DOHH2 (cell line): ENCODE data around the gene OSBPL10.

Source experiments
- H3F3A ChIP-seq: fragments of 200-600 bp; sonication (generic), shearing (Covaris generic); 2 replicates; pipeline ENCODE4 v1.6.0; 2016; ENCODE audit warnings: antibody characterized with exemption, mild to moderate bottlenecking; ENCODE audit not compliant: control insufficient read depth, insufficient read depth
- H3K27ac ChIP-seq: fragments of 200-600 bp; sonication (generic); 2 replicates; pipeline ENCODE4 v1.5.1; 2014; ENCODE audit warnings: low read depth, mild to moderate bottlenecking, low read length, moderate library complexity
- H3K27me3 ChIP-seq: fragments of 200-600 bp; sonication (generic); 2 replicates; pipeline ENCODE4 v1.6.1; 2014; ENCODE audit warnings: mild to moderate bottlenecking, low read length, mixed read lengths; ENCODE audit not compliant: control insufficient read depth
- H3K36me3 ChIP-seq: fragments of 200-600 bp; sonication (generic); 2 replicates; pipeline ENCODE4 v1.6.1; 2014; ENCODE audit warnings: mild to moderate bottlenecking, low read length, moderate library complexity, mixed read lengths; ENCODE audit not compliant: control insufficient read depth
- H3K4me1 ChIP-seq: fragments of 200-600 bp; sonication (generic); 2 replicates; pipeline ENCODE4 v1.6.1; 2014; ENCODE audit warnings: mild to moderate bottlenecking, low read length, mixed read lengths; ENCODE audit not compliant: control insufficient read depth
- H3K4me2 ChIP-seq: fragments of 200-600 bp; sonication (generic); 2 replicates; pipeline ENCODE4 v1.6.0; 2014; ENCODE audit warnings: mild to moderate bottlenecking, low read length, moderate library complexity
- H3K4me3 ChIP-seq: fragments of 200-600 bp; sonication (generic); 2 replicates; pipeline ENCODE4 v1.5.1; 2014; ENCODE audit warnings: mild to moderate bottlenecking, low read length, mixed read lengths
- H3K79me2 ChIP-seq: fragments of 200-600 bp; sonication (generic); 2 replicates; pipeline ENCODE4 v1.6.1; 2014; ENCODE audit warnings: mild to moderate bottlenecking, low read length, mixed read lengths; ENCODE audit not compliant: control insufficient read depth
- H3K9me2 ChIP-seq: fragments of 200-600 bp; sonication (generic); replicated peaks from 2 replicates; pipeline ENCODE4 v1.6.1; 2014; ENCODE audit warnings: mild to moderate bottlenecking, low read length, mixed read lengths; ENCODE audit not compliant: control insufficient read depth
- H3K9me3 ChIP-seq: fragments of 200-600 bp; sonication (generic); 2 replicates; pipeline ENCODE4 v1.6.1; 2014; ENCODE audit warnings: antibody characterized with exemption, low read length, mixed read lengths; ENCODE audit not compliant: control insufficient read depth, insufficient read depth
- H4K20me1 ChIP-seq: fragments of 200-600 bp; sonication (generic); 2 replicates; pipeline ENCODE4 v1.6.0; 2014; ENCODE audit warnings: low read depth, mild to moderate bottlenecking, antibody characterized with exemption, low read length, moderate library complexity; ENCODE audit not compliant: control insufficient read depth, insufficient read depth
- EZH2phosphoT487 ChIP-seq: fragments of 200-600 bp; sonication (generic); IDR thresholded peaks from 2 replicates; pipeline ENCODE4 v1.6.1; 2017; ENCODE audit warnings: borderline replicate concordance, mild to moderate bottlenecking, antibody characterized with exemption, low read length, moderate library complexity, mixed read lengths
- TF ChIP-seq, protein P1 (sequence below): fragments of 200-600 bp; sonication (generic); IDR thresholded peaks from one replicate; pipeline ENCODE4 v1.5.1; 2014; ENCODE audit warnings: antibody characterized with exemption, mild to moderate bottlenecking, low read depth, low read length; ENCODE audit not compliant: poor library complexity, severe bottlenecking

Gene OSBPL10

DNA sequence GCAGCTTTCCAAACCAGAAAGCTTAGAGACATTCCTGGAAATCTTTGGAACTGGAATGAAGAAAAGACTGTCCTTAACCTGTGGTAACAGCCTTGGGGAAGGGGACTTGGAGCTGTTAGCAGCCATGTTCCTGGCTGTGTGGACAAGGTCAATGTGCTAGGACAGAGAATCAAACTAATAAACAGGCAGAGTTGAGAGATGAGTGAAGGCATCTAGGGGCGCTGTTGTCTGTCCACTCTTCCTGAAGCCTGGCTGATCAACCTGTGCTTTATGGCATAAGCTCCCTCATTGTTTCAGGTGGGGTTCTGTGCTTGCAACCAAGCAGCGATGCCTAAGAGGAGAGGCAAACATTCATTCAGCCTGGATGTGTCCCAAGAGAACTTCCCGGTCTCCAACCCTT, 19.8 kb upstream of the OSBPL10 start:
- TF ChIP-seq, protein P1, sequence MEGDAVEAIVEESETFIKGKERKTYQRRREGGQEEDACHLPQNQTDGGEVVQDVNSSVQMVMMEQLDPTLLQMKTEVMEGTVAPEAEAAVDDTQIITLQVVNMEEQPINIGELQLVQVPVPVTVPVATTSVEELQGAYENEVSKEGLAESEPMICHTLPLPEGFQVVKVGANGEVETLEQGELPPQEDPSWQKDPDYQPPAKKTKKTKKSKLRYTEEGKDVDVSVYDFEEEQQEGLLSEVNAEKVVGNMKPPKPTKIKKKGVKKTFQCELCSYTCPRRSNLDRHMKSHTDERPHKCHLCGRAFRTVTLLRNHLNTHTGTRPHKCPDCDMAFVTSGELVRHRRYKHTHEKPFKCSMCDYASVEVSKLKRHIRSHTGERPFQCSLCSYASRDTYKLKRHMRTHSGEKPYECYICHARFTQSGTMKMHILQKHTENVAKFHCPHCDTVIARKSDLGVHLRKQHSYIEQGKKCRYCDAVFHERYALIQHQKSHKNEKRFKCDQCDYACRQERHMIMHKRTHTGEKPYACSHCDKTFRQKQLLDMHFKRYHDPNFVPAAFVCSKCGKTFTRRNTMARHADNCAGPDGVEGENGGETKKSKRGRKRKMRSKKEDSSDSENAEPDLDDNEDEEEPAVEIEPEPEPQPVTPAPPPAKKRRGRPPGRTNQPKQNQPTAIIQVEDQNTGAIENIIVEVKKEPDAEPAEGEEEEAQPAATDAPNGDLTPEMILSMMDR, result no peak
- no peak for TF ChIP-seq EZH2phosphoT487
- Histone ChIP-seq H3K9me2 (no peaks in the 10 kb centered on the region), H3F3A (no peaks in the 10 kb centered on the region; the same call in 1 of the 2 replicates), H4K20me1 (no peaks in the 10 kb centered on the region), H3K4me3 (no peak overlapping the region), H3K27me3 (no peaks in the 10 kb centered on the region), H3K4me2 (no peak overlapping the region), H3K9me3 (no peaks in the 10 kb centered on the region), H3K4me1 (peaks cover 23% of the 10 kb centered on the region), H3K36me3 (no peaks in the 10 kb centered on the region), H3K79me2 (no peaks in the 10 kb centered on the region), H3K27ac (no peak overlapping the region)

DNA sequence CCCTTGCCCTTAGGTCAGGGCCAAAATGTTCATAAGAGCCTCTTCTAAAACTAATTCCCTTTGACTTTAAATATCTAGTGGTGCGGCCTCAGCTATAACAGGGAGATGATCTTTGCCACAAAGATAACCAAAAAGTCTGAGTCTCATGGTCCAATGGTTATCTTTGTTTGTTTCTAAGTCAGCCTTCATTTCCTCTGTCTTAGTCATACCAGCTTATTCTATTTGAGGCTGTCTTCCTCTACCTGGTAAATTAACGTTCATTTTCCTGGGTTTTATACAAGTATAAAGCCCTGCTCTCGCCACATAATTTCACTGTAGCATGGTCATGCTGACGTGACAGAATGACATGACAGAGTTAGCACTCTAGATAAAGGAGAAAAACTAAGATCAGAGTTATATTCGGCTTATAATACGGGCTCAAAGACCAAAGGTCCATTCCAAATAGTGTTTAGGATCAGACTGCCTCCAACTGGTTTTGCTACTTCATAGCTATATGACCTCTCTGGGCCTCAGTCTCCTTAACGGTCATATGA, 18.9 kb upstream of the OSBPL10 start:
- Histone ChIP-seq H3K79me2 (no peaks in the 10 kb centered on the region), H4K20me1 (no peaks in the 10 kb centered on the region), H3K4me2 (no peak overlapping the region), H3K9me3 (no peaks in the 10 kb centered on the region), H3K9me2 (no peaks in the 10 kb centered on the region), H3K4me1 (peaks cover 23% of the 10 kb centered on the region), H3K36me3 (no peaks in the 10 kb centered on the region), H3K27me3 (no peaks in the 10 kb centered on the region), H3K27ac (no peak overlapping the region), H3F3A (no peaks in the 10 kb centered on the region; the same call in 1 of the 2 replicates), H3K4me3 (no peak overlapping the region)
- no peak for TF ChIP-seq EZH2phosphoT487
- TF ChIP-seq, protein P1, result no peak

DNA sequence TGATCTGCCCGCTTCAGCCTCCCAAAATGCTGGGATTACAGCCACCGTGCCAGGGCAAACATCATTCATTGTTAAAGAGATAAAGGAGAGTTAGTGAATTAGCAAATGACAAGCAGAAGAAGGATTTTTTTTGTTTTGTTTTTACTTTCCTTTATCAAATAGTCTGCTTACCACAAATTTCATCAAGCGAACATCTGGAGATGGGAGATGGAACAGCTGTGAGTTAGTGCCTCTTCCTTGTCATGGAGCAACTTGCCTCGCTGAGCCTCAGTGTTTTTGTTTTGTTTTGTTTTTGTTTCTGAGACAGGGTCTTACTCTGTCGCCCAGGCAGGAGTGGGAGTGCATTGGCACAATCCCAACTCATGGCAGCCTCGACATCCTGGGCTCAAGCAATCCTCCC, 16.4 kb upstream of the OSBPL10 start:
- no peaks in the 10 kb centered on the region for H3F3A ChIP-seq
- TF ChIP-seq, protein P1, result no peak
- TF ChIP-seq EZH2phosphoT487, result no peak
- no peaks in the 10 kb centered on the region for H3K79me2 ChIP-seq
- no peak overlapping the region for H3K27ac ChIP-seq
- no peaks in the 10 kb centered on the region for H3K27me3 ChIP-seq
- H3K36me3 ChIP-seq, result peaks cover 1% of the 10 kb centered on the region; the same call in 1 of the 2 replicates
- no peaks in the 10 kb centered on the region for H3K9me3 ChIP-seq
- no peak overlapping the region for H3K4me2 ChIP-seq
- H3K4me3 ChIP-seq, result no peak overlapping the region
- peaks cover 10% of the 10 kb centered on the region for H3K4me1 ChIP-seq
- no peaks in the 10 kb centered on the region for H4K20me1 ChIP-seq
- no peaks in the 10 kb centered on the region for H3K9me2 ChIP-seq
